ENCODE results near the gene PEX10. TPM values are rescaled to one million over a fixed set of nuclear protein-coding genes. Genes with fewer than 3 reads are reported as not detected.

Gene PEX10
- total and polyA plus RNA-seq, 2 of the 8 experiments (the other 6 are each of a cell fraction or from before 2014, with no cell fraction given) = 24.3 to 26.9 TPM

- H2BK5ac ChIP-seq (ENCODE audit: low read depth, low read length) = no peak overlapping the region
- H4K20me1 ChIP-seq (replicated peaks in 1 of 2; ENCODE audit: control insufficient read depth in 1 of 2, insufficient read depth in 2 of 2, low read length in 2 of 2) = peaks cover 0 to 1% of the 10 kb centered on the region in 2 experiments
- H3K4ac ChIP-seq (replicated peaks; ENCODE audit: insufficient read length, low read depth, low read length) = no peak overlapping the region
- H3K9me3 ChIP-seq (ENCODE audit: insufficient read depth in 2 of 2, low read depth in 1 of 2, low read length in 1 of 2) = no peaks in the 10 kb centered on the region
- no peak overlapping the region for H2BK20ac ChIP-seq (ENCODE audit: low read length)
- H3K56ac ChIP-seq (replicated peaks; ENCODE audit: insufficient read length, low read depth, low read length) = no peak overlapping the region
- CTCF ChIA-PET (ENCODE audit: partially characterized antibody) = interaction anchor here (0.8 to 2.0 kb wide), 9 partner anchors 28 to 203 kb away, joined by 3 to 9 read pairs (median 4); partner anchors contain the start of gene FAAP20
- H3K23ac ChIP-seq (ENCODE audit: insufficient read length) = no peak overlapping the region
- no peak overlapping the region for H2AFZ ChIP-seq (ENCODE audit: low read length)
- H3K18ac ChIP-seq (ENCODE audit: extremely low read depth, low read length) = no peak overlapping the region
- peaks cover 0 to 2% (median under 1%) of the 10 kb centered on the region in 4 experiments; a peak in 3 of 7 replicates for H3K4me1 ChIP-seq (replicated peaks in 1 of 4; ENCODE audit: control insufficient read depth in 3 of 4, insufficient read depth in 4 of 4, low read length in 3 of 4)
- no peak overlapping the region for H3K14ac ChIP-seq (ENCODE audit: insufficient read length)
- no peak overlapping the region for H2AK5ac ChIP-seq (ENCODE audit: low read depth, low read length)
- H4K5ac ChIP-seq (ENCODE audit: insufficient read length, low read depth, low read length) = no peak overlapping the region
- H3K27ac ChIP-seq (ENCODE audit: low read depth, low read length) = no peak overlapping the region
- H3K27me3 ChIP-seq (replicated peaks in 1 of 4; ENCODE audit: control insufficient read depth in 3 of 4, extremely low read depth in 1 of 4, insufficient read depth in 3 of 4, low read length in 3 of 4) = no peaks in the 10 kb centered on the region
- FAIRE-seq = no peak
- H4K8ac ChIP-seq (ENCODE audit: extremely low read depth, insufficient read depth, low read length) = no peak overlapping the region
- POLR2A ChIA-PET (ENCODE audit: partially characterized antibody) = interaction anchor here (0.6 to 5.0 kb wide), 4 partner anchors 23 to 184 kb away, joined by 3 to 16 read pairs (median 3); partner anchors contain the start of gene FAAP20
- DNase-seq (ENCODE audit: low read depth in 1 of 2, low spot score in 2 of 2) = no peak
- H3K36me3 ChIP-seq (ENCODE audit: control insufficient read depth in 2 of 4, insufficient read depth in 4 of 4, low read length in 3 of 4) = no peaks in the 10 kb centered on the region
- no peak overlapping the region for H2BK15ac ChIP-seq (ENCODE audit: low read length)
- H3K4me2 ChIP-seq (ENCODE audit: insufficient read depth in 1 of 2, low read depth in 2 of 2, low read length in 2 of 2) = no peak overlapping the region
- H3K23me2 ChIP-seq (ENCODE audit: low read depth, low read length) = no peaks in the 10 kb centered on the region
- H4K91ac ChIP-seq (replicated peaks; ENCODE audit: insufficient read length, low read length) = no peak overlapping the region
- no peak overlapping the region for H3K9ac ChIP-seq (replicated peaks in 1 of 4; ENCODE audit: extremely low read depth in 1 of 4, low read depth in 3 of 4, low read length in 3 of 4)
- no peaks in the 10 kb centered on the region for H3K79me1 ChIP-seq (ENCODE audit: low read depth, low read length)
- H3K79me2 ChIP-seq (ENCODE audit: control insufficient read depth in 1 of 2, insufficient read depth in 2 of 2, low read length in 2 of 2) = no peaks in the 10 kb centered on the region
- no peak overlapping the region for H3K4me3 ChIP-seq (ENCODE audit: extremely low read depth in 1 of 4, insufficient read depth in 2 of 4, low read depth in 3 of 4, low read length in 4 of 4)
- H2BK120ac ChIP-seq (replicated peaks; ENCODE audit: low read depth, low read length) = no peak overlapping the region
- no peak overlapping the region for H2BK12ac ChIP-seq (ENCODE audit: low read depth, low read length)
- 93% methylated on average over 18 of the region's 18 CpGs; no CpG with 5 or more reads in 1 of the 2 experiments for WGBS, 2 experiments (ENCODE audit: extremely low coverage in 1 of 2, insufficient coverage in 1 of 2, insufficient read length in 1 of 2, insufficient replicate concordance in 2 of 2, low coverage in 1 of 2, low lambda C conversion rate in 2 of 2, missing lambda C conversion rate in 1 of 2)
- TF ChIP-seq SRF (IDR thresholded peaks at IDR 0.05; ENCODE audit: low read depth, low read length) (no peak), SP4 (IDR thresholded peaks at IDR 0.05; ENCODE audit: low read length) (no peak), CBX8 (IDR thresholded peaks at IDR 0.05; ENCODE audit: borderline replicate concordance, low read depth, low read length) (no peak), HDAC2 (IDR thresholded peaks at IDR 0.05; ENCODE audit: borderline replicate concordance in 1 of 2, low read depth in 2 of 2, low read length in 2 of 2) (no peak), TBP (IDR thresholded peaks at IDR 0.05; ENCODE audit: low read depth, low read length) (no peak), EGR1 (IDR thresholded peaks at IDR 0.05; ENCODE audit: borderline replicate concordance, low read depth, low read length) (no peak), CHD1 (IDR thresholded peaks at IDR 0.05; ENCODE audit: low read depth, low read length) (no peak), JUN (IDR thresholded peaks at IDR 0.05; ENCODE audit: low read depth, low read length) (no peak), SIX5 (IDR thresholded peaks at IDR 0.05; ENCODE audit: low read depth, low read length) (no peak), RNF2 (IDR thresholded peaks at IDR 0.05; ENCODE audit: borderline replicate concordance, low read depth, low read length, missing control alignments, poor library complexity, severe bottlenecking) (no peak)
- TF ChIP-seq, protein P1, sequence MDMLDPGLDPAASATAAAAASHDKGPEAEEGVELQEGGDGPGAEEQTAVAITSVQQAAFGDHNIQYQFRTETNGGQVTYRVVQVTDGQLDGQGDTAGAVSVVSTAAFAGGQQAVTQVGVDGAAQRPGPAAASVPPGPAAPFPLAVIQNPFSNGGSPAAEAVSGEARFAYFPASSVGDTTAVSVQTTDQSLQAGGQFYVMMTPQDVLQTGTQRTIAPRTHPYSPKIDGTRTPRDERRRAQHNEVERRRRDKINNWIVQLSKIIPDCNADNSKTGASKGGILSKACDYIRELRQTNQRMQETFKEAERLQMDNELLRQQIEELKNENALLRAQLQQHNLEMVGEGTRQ (IDR thresholded peaks at IDR 0.05; ENCODE audit: low read length) = no peak
Measured at GRCh38 chr1:2378956-2379732, 33.2 kb downstream of the PEX10 start.

Data from H1 (cell line).